Stimulated activated CD4-positive, alpha-beta T cell treated with anti-CD3 and anti-CD28 coated beads, TNF-alpha, amount 100 ng/mL, for 48 hours (primary cell): ENCODE data around the gene OSBPL10.

Source experiments
- DNase-seq, 3 donors: peaks; one replicate each; pipeline ENCODE4 v3.0.0-alpha.2; 2020; ENCODE audit warnings: low read depth in 3 of 3

OSBPL10 gene

GRCh38 chr3:31926543-31926942 lies 54.5 kb downstream of the OSBPL10 start:
- no peak for DNase-seq

- DNase-seq, result no peak
Measured at GRCh38 chr3:31925271-31925630, 55.8 kb downstream of the OSBPL10 start.

GRCh38 chr3:31924610-31925270 lies 56.3 kb downstream of the OSBPL10 start:
- no peak for DNase-seq

DNA sequence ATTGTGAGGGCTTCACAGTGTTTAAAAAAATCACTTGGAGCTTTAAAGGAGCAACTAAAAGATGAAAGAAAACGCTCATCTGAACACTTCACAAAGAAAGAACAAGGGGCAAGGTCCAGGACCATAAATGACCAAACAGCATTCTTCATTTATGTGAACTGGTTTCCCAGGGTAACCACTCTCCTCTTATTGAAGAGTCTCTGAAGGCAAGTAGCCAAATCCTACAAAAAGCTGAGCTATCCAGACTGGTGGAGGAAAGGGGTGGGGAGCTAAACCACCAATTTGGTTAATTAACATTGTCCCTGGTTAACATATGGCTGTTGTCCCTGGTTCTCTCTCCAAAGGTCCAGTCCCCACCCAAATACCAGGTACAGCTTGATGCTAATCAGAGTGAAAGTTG lies 58.1 kb downstream of the OSBPL10 start:
- DNase-seq, result no peak

GRCh38 chr3:31921837-31922236 lies 59.2 kb downstream of the OSBPL10 start:
- DNase-seq, result no peak

DNA sequence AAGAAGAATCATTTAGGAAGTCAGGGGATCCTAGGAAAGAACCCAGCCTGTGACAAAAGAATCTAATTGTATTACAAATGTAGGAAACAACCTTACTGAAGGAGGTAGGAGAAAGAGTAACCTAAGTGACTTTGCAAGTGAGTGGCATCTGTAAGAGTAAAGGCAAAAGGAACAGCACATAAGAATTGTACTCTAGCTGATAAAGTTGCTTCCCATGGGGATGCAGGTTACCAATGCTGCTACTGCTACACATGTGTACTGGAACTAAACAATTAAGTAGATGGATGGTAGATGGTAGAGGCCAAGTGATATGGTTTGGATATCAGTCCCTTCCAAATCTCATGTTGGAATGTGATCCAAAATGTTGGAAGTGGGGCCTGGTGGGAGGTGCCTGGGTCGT lies 60.8 kb downstream of the OSBPL10 start:
- DNase-seq, result no peak

- no peak for DNase-seq
Measured at GRCh38 chr3:31919528-31919927, 61.5 kb downstream of the OSBPL10 start.

GRCh38 chr3:31918179-31919150 lies 62.6 kb downstream of the OSBPL10 start:
- DNase-seq, result no peak

DNA sequence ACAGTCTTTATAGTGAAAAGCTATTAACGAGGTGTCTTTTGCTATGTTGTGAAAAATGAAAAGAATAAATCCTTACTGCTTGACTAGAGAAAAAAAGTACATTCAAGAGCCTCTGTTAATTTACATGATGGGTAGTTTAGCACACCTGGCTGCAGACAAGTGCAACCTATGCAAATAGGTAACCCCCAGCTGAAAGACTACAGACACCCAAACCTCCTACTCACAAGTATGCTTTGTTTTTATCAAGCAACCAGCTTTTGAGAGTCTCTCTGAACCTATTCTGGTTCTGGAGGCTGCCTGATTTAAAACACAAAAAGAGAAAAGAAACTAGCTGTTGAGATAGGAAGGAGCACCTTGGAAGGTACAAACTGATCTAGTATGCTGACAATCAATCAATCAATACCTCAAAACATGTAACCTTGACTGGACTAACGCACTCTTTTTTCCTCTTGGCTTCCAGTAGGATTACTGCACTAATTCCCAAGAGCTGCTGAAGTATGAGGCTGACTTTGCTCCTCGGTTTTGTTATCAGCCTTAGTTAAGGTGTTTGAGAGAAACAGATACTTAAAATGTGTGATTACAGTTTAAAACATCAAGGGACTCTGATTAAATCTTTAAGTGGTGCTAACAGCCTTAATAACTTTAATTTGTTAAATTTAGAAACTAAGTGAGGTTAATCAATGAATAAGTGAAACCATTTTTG lies 63.6 kb downstream of the OSBPL10 start:
- no peak for DNase-seq

DNA sequence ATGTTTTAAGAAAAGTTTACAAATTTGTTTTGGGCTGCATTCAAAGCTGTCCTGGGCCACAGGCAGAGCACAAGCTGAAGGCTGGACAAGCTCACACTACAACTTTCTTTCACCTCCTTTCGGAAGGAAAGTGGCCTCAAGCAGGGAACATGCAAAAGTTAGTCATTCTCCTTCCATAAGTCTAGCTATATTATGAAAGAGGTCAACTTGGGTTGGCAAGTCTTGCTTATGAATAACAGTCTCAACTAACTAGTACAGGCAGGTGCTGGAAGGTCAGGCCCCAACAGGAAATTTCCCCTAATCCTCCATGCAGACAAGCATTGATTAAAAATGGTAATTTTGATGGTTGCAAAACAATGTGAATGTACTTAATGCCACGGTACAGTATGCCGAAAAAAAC lies 69.4 kb downstream of the OSBPL10 start:
- no peak for DNase-seq

DNA sequence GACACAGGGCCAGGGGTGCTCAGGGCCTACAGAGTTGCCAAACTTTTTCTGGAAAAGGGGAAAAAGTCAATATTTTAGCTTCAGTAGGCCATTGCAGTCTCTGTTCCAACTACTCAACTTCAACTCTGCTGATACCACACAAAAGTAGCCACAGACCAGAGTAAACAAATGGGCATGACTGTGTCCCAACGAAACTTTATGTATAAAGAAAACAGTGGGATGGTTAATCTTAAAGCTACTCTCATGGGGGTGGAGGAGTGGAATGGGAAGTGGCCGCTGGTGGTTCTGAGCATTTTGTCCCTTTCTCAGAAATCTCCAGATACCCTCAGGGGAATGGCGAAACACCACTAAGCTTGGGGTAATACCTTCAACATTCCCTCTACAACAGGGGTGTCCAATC lies 69.9 kb downstream of the OSBPL10 start:
- no peak for DNase-seq

- DNase-seq, result no peak
Measured at GRCh38 chr3:31909455-31909854, 71.6 kb downstream of the OSBPL10 start.

- no peak for DNase-seq
Measured at GRCh38 chr3:31908391-31909097, 72.5 kb downstream of the OSBPL10 start.

DNA sequence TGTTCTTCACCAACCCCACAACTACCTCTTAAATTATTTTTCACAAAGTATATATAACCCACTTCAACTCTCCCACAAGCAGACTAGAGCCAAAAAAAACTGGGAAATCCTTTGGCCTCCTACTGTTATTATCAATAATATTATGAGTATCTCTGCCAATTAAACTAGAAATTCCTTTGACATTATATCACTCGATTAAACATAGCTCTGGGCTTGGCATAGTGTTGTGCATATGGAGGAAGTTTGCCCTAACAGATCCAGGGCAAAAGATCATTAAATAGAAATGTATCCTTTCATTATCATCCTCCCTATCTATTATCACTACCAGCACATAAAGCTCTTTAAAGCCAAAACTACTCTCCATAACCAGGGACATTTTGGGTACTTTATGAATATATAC lies 74.9 kb downstream of the OSBPL10 start:
- no peak for DNase-seq

DNA sequence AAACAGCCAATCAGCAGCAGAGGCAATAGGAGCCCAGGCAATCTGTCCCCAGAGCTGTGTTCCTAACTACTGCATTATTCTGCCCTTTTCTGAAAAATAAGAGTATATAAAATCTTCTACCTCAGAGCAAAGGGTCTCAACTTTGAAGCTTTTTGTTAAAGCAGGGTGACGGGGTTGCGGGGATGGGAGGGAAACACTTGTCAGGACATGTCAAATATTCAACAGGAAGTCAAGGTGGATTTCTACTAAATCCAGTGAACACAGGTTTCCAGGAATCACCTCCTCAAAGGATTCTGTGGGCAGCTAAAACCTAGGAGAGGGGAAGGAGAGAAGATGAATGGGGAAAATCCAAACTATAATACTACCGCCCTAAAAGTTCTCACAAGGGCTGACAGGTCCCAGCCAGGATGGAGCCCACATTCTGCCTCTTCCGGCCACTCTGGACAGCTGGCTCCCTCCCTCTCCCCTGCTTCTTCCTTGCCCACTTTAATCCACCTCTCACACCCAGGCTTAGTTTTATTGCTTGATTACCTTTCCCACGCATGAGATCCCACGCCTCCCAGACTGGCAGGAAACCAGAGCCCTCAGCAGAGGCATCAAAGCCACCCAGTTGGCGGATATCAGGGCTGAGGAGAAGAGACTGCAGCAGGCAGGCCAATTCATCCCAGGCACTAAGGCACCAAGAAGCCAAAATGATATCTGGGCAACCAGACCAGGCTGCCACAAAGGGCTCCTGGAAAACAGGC lies 77.2 kb downstream of the OSBPL10 start:
- DNase-seq, result no peak

DNA sequence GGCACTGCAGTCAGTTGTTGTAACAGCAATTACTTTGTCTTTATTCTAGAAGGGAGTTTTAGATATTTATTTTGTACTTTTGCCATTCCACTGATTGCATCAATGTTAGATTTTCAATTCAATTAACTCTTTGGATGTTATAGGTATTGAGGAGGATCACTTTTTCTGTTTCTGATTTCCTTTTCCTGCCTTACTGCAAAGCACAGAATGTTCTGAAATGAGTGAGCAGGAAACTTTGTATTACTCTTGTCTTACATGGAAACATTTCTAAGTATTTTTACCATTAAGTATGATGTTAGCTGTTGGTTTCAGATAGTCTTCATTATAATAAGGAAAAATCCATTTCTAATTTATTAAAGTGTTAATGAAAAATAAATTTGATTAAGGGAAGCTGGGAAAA lies 80.5 kb downstream of the OSBPL10 start:
- no peak for DNase-seq

DNA sequence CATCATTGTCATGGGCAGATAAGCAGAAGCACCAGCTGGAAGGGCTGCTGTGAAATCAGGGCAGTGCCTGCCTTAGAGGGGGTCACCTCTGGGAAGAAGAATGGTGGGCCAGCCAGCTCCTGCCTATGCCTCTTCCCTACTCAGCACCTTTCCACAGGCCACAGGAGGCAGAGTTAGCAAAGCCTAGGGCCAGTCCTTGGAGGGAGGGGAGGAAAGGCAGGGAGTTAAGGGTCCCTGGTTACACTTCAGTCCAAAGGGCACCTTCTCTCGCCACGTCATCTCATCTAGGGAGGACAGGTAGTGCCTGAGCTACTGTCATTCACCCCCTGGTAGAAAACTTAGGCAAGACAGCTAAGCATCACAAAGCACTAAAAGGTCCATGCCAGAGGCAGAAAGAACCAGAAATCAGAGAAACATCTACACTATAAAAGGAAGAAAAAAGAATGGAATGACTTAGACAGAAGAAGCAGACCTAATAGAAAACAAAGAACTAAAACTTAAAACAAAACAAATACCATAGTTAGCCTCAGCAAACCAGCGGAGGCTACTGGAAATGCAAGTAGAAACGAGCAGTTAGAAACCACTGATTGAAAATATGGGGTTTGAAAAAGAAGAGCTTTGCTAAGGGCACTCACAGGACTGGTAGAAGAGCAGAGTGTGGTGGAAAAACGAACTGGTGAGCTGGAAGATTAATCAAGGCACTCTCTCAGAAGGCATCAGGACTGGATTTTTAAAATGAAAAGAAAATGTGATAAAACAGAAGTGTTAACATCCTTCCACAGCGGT lies 84.2 kb downstream of the OSBPL10 start:
- DNase-seq, result no peak

DNA sequence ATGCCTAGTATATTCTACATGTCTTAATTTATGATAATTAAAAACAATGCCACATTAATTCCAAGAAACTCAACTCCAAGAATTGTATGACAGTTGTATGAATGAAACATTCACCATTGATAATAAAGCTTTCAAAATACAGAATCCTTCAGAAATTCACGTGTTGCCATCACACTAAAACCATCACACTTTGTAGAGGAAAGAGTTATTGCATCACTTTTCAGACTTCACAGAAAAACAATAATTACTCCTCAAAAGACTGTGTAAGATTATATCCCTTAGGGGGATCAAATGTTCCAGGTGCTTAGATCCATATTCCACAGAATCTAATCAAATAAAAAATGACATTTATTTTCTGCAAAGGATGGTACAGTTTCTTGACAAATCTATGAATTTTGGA lies 85.0 kb downstream of the OSBPL10 start:
- no peak for DNase-seq

GRCh38 chr3:31895471-31895870 lies 85.6 kb downstream of the OSBPL10 start:
- DNase-seq, result no peak

DNA sequence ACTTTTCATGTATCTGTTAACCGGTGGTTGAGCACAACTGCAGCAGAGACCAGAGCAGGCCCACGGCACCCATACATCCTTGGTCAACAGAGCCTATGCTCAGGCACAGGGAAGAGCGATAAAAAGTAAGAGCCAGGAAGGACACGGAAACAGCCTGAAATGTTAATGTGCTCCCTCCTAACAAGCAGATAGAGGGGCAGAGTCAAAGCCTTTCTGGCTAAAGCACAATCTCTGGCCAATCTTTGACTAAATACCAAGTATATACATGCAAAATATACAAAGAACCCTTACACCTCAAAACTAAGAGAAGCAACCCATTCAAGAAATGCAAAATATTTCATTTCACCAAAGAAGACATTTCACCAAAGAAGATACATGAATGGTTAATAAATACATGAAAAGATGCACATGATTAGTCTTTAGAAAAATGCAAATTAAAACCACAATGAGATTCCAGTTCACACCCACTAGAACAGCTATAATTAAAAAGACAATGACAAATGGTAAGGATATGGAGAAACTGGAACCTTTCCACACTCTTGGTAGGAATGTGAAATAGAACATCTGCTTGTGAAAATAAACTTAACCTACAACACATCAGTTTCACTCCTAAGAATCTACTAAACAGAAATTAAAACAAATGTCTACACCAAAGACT lies 88.0 kb downstream of the OSBPL10 start:
- DNase-seq, result no peak
